NCI-H524 (cell line): Measurements from ENCODE around the gene COLEC12.

Experiments used
- DNase-seq, 2 experiments: peaks; one replicate each; lab custom pipeline; 2025; lab: John Stamatoyannopoulos, UW

The COLEC12 gene

DNA sequence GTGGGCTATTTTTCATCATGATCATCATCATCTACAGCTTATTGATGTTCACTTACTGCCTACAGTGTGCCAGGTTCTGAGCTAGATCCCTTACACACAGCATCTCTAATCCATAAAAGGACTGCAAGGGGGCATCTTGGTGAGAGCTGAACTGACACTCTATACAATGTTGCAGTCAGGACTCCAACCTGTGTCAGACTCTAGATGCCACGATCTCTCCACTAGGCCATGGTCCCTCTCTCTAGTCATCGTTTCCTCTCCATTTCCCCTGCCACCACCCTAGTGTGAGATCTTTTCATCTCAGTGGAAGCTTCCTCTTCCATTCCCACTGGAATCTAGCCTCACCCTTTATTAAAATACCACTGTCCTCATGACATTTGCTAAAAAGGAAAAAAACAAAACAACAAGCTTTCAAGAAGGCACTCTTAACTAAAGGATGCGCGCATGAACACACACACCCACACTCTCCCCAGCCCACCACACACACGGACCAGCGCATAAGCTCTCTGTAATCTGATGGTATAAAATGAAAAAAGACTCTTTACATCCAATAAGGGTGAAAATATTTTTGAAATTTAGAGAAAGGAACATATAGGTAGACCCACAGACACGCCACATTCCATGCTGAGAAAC lies 139.3 kb downstream of the COLEC12 start:
- DNase-seq = no peak

DNA sequence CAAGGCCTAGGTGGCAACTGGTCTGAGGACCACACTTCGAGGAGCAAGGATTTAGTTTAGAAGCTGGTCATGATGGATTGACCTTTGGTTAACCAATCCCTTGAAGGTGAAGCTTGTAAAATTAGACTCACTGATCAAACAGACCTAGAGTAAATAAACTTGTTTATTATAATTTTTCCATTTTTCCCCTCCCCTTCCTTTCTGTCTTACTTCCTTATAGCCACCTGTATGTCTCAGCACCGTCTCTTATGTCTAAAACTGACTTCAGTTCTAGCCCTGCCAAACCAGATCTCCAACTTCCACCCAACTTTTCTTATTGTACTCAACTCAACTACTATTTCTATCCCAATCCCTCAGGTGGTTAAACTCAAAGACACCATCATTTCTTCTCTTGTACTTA lies 139.8 kb downstream of the COLEC12 start:
- no peak for DNase-seq

DNA sequence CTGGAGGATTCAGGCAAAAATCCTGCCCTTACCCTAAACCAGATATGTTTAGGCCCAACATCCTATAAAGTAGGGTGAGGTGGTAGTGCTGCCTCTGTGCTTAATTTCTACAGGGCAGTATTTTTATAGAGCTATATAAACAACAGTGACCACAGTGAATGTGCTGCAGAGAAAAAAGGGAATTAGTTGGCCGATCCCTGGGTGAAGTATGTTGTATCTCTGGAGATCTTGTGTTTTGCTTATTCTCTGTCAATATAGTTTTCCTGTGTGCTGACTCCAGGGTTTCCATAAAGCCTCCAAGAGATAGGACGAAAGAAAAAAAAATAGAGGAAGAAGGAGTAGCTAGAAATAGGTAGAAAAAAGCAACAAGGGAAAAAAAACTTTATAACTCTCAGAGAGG lies 143.7 kb downstream of the COLEC12 start:
- no peak for DNase-seq

DNA sequence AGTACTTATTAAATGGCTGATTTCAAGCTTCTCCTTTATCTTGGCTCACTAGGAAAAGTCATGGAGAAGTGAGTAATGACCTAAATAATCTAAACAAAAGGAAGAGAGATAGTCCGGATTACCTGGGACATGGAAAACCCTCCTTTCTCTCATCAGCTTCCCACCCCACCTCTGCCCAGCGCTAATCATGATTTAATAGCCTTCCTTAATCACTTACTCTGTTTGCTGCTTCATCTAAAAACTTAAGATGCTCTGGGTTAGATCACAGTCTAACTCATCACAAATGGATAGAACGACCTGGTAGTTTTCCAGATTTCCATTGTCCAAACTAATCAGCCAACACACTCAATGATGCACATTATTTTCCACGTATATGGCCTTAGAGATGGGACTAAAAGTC lies 144.8 kb downstream of the COLEC12 start:
- no peak for DNase-seq

DNA sequence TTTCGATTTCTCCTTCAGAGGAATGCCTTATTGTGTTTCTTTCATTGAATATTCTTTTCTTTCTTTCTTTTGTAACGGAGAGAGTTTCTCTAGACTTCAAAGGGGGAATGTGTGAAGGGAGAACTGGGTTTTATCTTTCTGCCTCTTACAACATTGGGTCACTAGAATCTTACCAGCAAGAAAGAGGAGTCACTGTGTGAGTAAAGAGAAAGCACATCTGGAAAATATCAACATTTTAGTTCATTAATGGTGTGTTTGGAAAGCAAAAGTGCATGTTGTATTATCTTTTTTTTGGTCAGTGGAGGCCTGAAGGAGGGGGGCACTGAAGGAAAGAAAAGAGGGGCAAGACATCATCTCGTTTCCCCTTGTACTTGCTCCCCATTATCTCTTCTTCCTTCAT lies 146.0 kb downstream of the COLEC12 start:
- no peak for DNase-seq

DNA sequence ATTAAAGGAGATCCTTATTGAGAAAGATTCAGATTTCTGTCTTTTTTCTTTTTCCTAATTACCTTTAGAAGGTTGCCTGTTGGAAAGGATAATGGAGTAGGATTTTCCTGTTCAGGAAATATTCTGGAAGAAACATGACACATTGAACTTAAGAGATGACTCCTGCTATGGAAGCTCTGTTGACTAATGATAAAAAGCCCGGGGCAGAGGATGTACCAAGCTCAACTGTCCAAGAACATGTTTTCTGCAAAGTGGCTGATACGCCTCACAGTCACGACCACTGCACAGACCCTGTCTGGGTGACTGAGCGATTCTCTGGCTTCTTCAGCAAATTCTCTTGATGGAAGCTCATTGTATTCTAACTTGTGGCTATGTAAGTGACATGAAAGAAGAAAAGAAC lies 146.5 kb downstream of the COLEC12 start:
- no peak for DNase-seq

DNA sequence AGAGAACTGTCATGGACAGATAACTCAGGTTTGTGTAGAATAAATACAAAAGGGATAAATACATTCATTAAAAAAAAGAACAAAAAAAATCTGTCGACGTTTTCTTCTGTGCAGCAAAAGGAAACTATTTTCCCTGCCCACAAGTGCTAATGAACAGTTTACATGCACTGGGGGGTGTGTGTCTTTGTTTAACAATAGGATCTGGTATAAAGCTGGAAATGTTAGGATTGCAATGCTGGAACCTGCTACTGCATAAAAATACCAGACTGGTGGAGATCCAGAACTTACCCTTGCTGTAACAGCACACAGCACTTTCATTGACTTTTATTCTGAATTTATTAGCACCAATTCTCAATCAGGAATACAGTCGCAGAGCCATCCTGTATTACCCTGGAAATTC lies 148.1 kb downstream of the COLEC12 start:
- DNase-seq = no peak

DNA sequence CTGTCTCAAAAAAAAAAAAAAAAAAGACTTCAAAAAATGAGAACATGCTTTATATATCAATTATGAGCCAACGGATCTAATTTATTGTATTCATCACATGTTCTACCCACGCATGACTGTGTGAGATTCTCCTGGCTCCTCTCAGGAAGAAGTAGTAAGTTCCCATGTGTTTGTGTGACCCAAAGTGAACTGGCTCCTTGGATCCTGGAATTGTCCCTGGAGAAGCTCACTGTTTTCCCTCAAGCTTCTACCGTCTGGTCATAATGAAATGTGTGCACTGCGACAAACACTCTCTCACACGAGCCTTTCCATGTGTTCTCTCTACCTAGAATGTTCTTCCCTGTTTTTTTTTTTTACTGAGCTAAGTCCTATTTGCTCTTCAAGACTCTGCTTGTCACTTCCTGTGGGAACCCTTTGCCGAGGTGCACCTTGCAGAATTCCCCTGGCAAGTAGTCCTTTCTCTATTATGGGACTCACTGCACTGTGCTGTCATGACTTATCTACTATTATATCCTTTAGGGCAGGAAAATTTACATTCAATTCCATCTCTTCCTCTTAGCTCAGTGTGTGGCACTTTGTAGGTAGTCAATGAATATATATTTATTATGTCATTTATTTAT lies 149.4 kb downstream of the COLEC12 start:
- no peak for DNase-seq

DNA sequence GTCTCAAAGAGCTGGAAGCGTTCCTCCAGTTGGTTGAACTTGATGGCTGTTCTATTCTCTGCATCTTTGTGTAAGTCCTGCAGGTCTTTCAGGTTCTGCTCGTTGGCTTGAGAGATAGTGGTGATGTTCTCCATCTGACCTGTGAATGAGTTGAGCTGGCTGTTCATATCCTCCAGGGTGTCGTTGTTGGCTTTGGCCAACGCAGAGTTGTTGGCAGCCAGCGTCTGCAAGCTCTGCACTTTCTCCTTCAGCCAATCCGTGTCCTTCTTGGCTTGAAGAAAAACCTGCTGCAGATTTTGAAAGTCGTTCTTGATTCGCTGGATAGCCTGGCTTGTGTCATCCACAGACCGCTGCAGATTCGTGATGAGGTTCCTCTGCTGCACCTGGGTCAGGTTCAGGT lies 153.9 kb downstream of the COLEC12 start:
- DNase-seq = no peak

DNA sequence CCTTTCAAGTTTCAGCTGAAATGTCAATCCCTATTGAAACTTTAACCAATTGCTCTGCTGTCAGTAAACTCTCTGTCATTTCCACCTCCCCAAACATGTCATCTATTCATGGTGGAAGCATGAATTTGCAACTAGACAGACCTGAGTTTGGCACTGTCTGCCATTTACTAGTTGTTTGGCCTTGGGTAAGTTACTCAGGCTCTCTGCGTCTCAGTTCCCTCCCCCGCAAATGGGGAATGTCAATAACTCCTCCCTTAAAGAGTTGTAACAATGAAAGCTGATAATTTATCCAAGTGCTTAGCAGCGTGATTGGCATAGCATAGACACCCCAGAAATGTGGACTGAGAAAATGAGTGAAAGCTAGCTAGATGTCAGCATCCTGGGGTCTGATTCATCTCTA lies 159.4 kb downstream of the COLEC12 start:
- DNase-seq = no peak

DNA sequence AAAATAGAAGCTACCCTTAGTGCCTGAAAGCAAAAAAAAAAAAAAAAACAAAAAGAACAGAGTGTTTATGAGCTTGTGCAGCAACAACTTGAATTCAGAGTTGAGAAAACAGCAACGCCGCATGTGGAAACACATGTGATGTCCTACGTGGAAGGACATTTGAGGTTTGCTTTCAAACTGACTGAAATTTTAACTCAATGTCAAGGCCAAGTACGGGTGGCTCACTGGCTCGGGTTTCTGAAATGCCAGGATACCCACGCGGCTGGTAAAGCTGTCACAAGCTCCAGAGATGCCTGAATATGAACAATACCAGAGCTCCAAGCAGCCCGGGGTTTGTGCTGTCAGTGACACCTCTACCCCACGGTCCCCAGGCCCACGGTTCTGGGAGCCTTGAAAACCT lies 160.5 kb downstream of the COLEC12 start:
- DNase-seq = no peak

DNA sequence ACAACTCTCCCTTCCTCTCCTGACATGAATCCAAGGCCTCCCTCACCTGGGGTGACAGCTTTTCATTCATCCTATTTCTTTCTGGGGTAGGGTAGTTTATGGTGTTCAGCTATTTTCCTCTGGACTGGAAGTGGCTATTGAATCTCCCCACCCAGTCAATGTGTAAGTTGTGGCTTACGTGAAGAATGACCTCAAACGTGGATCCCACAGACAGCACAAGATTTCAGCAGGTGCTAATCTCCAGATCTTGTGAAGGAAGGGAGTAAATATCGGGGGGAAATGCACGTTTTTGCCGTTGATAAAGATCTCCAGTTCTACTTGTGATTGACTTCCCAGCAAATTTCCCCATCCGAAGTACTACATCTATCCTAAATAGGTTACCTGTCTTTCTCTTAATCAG lies 161.3 kb downstream of the COLEC12 start:
- DNase-seq = no peak

DNA sequence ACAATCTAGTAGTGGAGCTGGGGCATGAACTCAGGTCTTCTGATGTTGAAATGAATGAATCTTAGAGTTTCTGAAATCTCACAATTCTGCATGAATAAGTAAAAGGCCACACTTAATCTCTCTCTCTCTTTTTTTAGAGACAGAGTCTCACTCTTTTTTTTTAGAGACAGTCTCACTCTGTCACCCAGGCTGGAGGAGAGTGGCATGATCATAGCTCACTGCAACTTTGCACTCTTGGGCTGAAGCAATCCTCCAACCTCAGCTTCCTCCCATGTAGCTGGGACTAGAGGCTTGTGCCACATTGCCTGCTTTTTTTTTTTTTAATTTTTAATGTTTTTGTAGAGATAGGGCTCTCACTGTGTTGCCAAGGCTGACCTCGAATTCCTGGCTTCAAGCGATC lies 163.8 kb downstream of the COLEC12 start:
- no peak for DNase-seq

DNA sequence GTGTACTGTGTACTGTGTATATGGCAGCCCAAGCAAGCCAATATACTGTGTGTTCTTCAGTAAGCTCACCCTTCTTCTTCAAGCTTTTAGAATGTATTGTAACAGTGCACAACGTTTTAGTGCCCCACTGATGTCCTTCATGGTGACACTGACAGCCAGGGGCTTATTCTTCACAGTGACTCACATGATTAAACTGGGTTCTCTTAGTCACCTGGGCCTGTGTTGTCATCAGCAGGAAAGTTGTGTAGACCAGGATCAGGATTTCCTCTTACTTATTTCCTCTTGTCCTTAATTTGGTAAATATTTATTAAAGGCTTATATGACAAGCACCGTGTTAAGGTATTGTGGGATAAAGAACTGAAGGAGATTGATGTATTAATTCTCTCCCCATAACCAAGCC lies 164.8 kb downstream of the COLEC12 start:
- no peak for DNase-seq

DNA sequence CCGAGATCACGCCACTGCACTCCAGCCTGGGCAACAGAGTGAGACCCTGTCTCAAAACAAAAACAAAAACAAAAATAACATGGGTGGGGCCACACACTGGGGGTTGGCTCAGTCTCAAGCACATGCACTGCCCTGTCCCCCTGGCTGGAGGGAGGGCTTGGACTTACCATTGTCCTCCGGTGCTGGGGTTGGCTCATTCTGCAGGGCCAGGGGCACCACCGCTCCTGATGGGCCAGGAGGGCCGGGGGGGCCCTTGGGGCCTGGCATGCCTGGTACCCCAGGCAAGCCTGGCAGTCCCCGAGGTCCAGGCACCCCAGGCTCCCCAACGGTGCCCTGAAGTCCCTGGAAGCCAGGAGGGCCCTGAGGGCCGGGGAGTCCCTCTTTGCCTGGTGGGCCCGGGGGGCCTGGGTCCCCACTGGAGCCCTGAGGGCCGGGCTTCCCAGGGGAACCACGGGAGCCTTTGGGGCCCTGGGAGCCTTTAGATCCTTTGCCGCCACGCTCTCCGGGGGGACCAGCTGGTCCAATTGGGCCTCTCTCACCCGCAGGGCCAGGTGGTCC lies 165.8 kb downstream of the COLEC12 start:
- no peak for DNase-seq

DNA sequence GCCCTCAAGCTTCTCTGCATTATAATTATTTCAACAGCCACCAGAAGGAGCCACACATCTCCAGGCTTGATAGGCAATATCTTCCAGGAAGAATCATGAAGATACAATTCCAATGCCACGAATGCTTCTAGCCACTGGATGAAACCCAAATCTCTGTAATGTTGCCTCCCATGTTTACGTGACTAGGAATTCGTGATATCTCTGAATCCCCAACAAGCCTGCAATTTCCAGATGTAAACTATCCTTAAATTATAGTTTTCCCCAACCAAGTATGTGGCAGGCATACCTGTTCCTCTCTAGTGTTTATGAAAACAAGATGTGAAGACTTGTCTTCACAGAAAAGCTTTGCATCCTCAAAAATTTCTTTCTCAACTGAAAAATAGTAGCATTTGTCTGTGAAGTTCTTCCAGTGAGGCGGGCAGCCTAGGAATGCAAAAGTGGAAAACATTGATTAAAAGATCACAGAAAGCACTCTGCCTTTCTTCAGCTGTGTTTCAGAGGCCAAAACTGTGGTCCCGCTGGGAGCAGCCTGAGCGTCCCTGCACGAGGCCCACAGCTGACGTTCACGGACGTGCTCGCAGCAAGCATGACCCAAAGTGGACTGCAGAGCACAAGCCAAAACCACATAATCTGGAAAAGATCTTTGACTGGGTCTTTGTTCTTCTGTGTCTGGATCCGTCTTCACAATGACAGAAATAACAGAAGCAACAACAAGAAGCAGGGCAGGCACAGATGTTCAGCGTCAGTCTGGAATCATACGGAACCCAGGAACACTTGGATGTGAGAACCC lies 167.6 kb downstream of the COLEC12 start:
- DNase-seq = no peak

DNA sequence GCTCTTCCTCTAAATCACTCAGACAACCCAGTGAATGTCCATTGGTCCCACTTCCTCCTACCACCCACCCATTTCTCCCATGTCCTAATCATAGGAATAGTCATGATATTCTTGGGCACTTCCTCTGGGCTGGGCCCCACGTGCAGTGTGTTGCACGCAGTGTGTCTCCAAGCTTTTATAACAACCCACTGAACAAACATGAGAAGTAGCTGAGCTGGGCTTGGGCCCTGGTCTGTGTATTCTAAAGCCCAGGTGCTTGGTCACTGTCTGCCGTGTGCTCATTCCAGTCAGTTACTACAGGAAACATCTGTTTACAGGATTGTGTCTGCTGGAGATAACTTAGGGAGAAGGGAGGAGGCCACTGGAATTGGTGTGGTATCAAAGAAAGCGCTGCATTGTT lies 168.5 kb downstream of the COLEC12 start:
- DNase-seq = no peak

DNA sequence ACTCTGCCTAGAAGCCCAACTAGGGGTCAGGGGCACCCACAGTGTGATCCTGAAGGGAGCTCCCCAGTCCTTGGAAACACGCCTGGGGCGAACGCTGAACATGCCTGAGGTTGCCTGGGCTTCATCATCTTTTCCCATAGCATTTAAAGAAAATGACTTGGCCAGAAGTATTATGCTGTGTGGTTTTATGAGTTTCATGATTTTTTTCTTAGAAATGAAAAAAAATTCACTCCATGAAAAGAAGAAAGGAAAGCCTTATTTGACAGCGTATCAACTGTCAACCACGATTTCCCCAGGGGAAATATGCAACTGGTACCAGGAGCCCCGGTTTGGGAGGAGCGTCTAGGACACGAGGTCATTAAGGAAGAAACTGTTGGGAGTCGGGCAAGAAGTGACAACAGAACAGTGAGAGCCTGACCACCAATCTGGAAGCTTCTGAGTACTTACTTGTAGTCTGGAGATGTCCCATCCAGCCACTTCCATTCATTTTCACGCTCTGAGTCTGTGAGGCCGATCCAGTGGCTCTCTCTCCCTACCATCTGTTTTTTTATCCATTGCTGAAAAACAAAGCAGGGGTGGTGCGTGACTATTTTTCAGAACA lies 169.2 kb downstream of the COLEC12 start:
- DNase-seq = no peak

DNA sequence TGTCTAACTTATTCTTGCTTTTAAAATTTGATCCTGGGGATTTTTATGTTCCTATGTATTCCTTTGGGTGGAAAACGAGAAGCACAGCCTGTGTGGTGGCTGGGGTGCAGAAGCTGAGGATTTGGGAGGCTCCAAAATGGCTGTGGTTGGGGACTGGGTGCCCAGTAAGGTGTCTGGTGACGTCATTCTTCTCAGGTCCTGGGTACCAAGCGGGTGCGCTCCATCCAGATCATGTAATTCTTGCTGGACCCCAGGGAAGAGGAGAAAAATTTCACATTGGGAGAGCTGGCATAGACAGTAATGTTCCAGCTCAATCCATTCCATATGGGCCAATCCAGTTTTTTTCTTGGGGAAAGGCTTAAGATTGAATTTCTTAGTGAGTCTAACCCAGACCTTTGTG lies 171.6 kb downstream of the COLEC12 start:
- DNase-seq = no peak

DNA sequence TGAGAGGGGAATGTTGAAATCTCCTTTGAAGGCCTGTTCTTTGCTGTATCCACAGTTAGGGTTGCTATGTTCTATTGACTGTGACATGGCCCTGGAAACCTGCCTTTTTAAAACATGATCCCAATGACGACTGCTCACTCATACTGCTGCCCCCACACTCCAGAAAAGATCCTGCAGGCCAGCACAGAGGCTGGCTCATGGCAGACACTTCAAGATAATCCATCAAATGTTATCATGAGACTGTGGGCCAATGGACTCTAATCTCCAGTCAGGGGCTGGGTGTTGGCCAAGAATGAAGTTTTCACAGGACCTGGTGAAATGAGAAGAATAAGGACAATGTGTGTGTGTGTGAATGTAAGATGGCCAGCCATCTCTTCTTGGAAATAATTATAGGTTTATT lies 173.7 kb downstream of the COLEC12 start:
- no peak for DNase-seq

DNA sequence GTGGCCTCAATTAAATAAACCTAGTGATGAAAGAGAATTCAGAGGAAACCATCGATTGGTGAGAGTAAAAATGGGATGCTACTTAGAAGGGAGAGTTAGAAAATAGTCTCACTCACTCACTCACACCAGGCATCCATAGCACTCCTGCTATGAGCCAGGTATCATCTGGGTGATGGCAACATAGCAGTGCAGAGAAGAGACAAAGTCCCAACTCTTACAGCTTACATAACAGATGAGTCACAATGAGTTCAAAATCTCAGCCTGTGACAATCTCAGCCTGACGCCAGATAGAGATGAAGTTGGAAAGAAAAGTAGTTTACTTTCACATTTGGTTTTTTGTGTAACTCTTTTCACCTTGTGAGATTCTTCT lies 177.3 kb downstream of the COLEC12 start:
- DNase-seq = no peak

DNA sequence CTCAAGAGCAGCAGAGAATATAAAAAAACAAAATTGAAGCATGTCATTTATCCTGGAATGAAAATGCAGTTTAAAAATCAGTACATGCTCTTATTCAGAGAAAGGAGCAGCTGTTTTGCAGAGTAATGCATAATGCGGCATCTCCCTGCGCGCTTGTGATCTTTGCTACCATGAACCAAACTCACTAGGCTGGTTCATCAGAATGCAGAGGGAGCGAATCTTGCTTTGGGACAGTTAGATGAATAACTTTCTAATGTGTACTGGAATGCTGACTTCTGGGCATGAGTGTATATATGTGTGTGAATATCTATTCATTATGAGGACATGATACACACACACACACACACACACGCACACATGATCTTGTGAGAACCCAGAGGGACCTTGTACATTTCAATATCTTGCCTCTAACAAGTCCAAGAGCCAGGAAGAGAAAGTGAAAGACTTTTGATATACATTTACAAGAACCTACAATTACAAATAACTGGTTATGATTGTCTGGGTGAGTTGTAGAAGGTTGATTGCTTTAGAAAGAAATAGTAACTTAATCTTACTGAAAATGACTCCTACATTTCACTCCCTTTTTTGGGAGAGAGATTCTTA lies 178.5 kb downstream of the COLEC12 start:
- DNase-seq = no peak
